GM21447 (cell line): ENCODE measurements around the gene CD82.
"Not testable (repeated sequence)": the region's sequence is repeated elsewhere in the genome, so short reads cannot be mapped to it uniquely, and the experiment has no call there.

ENCODE experiments used
- ATAC-seq: cut with Tn5 transposase; IDR thresholded peaks from one replicate; pipeline ENCODE4 v1.9.1; 2021; ENCODE audit not compliant: unreplicated experiment

CD82 gene

GRCh38 chr11:44658506-44658850, 93.0 kb downstream of the CD82 start:
- no peak for ATAC-seq

DNA sequence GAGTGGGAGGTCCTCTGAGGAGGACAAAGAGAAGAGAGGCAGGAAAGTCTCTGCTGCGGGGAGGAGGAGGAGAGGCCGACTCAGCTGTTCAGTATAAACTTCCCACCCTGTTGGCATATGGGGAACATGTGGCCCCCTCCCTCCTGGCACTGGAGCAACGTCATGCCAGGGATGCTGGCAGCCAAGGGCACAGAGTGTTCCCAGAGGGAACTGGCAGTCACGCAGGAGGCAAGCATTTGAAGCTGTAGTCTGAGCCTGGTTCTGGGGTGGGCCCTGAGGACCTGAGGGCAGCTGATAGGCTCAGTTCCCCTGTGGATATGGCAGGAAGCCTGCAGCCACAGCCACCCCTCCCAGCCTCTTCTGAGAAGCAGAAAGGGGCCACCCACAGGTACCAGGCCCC, 94.2 kb downstream of the CD82 start:
- no peak for ATAC-seq

GRCh38 chr11:44660535-44660934, 95.1 kb downstream of the CD82 start:
- not testable (repeated sequence) for ATAC-seq

- ATAC-seq = no peak
Measured at GRCh38 chr11:44661311-44661717, 95.9 kb downstream of the CD82 start.
